Esophagus mucosa (tissue), 1 donor: Measurements from ENCODE around the gene RTN1. TPM values are rescaled to one million over a fixed set of nuclear protein-coding genes. Genes with fewer than 3 reads are reported as not detected.

Experiments
- ATAC-seq: fragments of 200-7000 bp; cut with Tn5 transposase; one replicate; pipeline ENCODE4 v1.9.1; 2020
- total RNA-seq: library from RNA; stranded (reverse); gene quantifications from one replicate; pipeline ENCODE4 v1.2.4, GENCODE V29; 2023
- donor health status: DM: yes; HTN: yes; CAD: no.

The RTN1 gene
- total RNA-seq = 0.80 TPM

- peak; percentile 62 for ATAC-seq
Measured at GRCh38 chr14:59870277-59871165, at the start of gene RTN1. Gene RTN1, minus strand, starts transcription at chr14:59870776. Its CDS starts 146 bp downstream, at chr14:59870630.

- no peak for ATAC-seq
Measured at GRCh38 chr14:59920378-59920683, 49.8 kb upstream of the RTN1 start.

GRCh38 chr14:59919570-59920377 is 49.2 kb upstream of the RTN1 start, which contains the start of gene LRRC9:
Gene LRRC9, plus strand, starts transcription at chr14:59920144.
- no peak for ATAC-seq

- ATAC-seq = no peak
Measured at GRCh38 chr14:59918824-59919569, 48.4 kb upstream of the RTN1 start.

GRCh38 chr14:59913187-59913586 is 42.6 kb upstream of the RTN1 start:
- no peak for ATAC-seq

- no peak for ATAC-seq
Measured at GRCh38 chr14:59912443-59912842, 41.9 kb upstream of the RTN1 start.

- no peak for ATAC-seq
Measured at GRCh38 chr14:59905188-59905587, 34.6 kb upstream of the RTN1 start.

GRCh38 chr14:59904184-59904583 is 33.6 kb upstream of the RTN1 start:
- ATAC-seq = no peak

GRCh38 chr14:59900556-59900955 is 30.0 kb upstream of the RTN1 start:
- no peak for ATAC-seq

- ATAC-seq = no peak
Measured at GRCh38 chr14:59897757-59898383, 27.3 kb upstream of the RTN1 start.

- ATAC-seq = no peak
Measured at GRCh38 chr14:59895721-59896120, 25.1 kb upstream of the RTN1 start.

- ATAC-seq = no peak
Measured at GRCh38 chr14:59890676-59891075, 20.1 kb upstream of the RTN1 start.

GRCh38 chr14:59882957-59883356 is 12.4 kb upstream of the RTN1 start:
- no peak for ATAC-seq

GRCh38 chr14:59871166-59871495 is 555 bp upstream of the RTN1 start:
- no peak for ATAC-seq

- no peak for ATAC-seq
Measured at GRCh38 chr14:59869381-59870255, 958 bp downstream of the RTN1 start.

- no peak for ATAC-seq
Measured at GRCh38 chr14:59868021-59868420, 2.6 kb downstream of the RTN1 start.

GRCh38 chr14:59863806-59864525 is 6.6 kb downstream of the RTN1 start:
- ATAC-seq = no peak

GRCh38 chr14:59857328-59857727 is 13.2 kb downstream of the RTN1 start:
- ATAC-seq = no peak

- no peak for ATAC-seq
Measured at GRCh38 chr14:59852350-59852749, 18.2 kb downstream of the RTN1 start.

GRCh38 chr14:59850458-59850857 is 20.1 kb downstream of the RTN1 start:
- no peak for ATAC-seq
